ENCODE data around the gene FAM83F.

FAM83F gene

GRCh38 chr22:39995393-39996252 lies 869 bp downstream of the FAM83F start:
- no peak for DNase-seq

GRCh38 chr22:39996732-39997131 lies 2.0 kb downstream of the FAM83F start:
- DNase-seq, result no peak

GRCh38 chr22:39997421-39997820 lies 2.7 kb downstream of the FAM83F start:
- DNase-seq, result no peak

- DNase-seq, result peak; percentile 28 to 39
Measured at GRCh38 chr22:39997939-39998726, 3.4 kb downstream of the FAM83F start.

- DNase-seq, result no peak
Measured at GRCh38 chr22:39999144-39999757, 4.5 kb downstream of the FAM83F start.

- DNase-seq, result no peak
Measured at GRCh38 chr22:40000171-40000570, 5.4 kb downstream of the FAM83F start.

GRCh38 chr22:40001106-40001505 lies 6.4 kb downstream of the FAM83F start:
- no peak for DNase-seq

- DNase-seq, result no peak
Measured at GRCh38 chr22:40001800-40002577, 7.2 kb downstream of the FAM83F start.

GRCh38 chr22:40002935-40003715 lies 8.4 kb downstream of the FAM83F start:
- DNase-seq, result no peak

- no peak for DNase-seq
Measured at GRCh38 chr22:40004836-40005235, 10.1 kb downstream of the FAM83F start.

- DNase-seq, result no peak
Measured at GRCh38 chr22:40006641-40007040, 11.9 kb downstream of the FAM83F start.

- no peak for DNase-seq
Measured at GRCh38 chr22:40007853-40008710, 13.3 kb downstream of the FAM83F start.

- DNase-seq, result no peak
Measured at GRCh38 chr22:40008726-40009291, 14.1 kb downstream of the FAM83F start.

GRCh38 chr22:40009292-40009774 lies 14.6 kb downstream of the FAM83F start:
- no peak for DNase-seq

GRCh38 chr22:40009951-40010671 lies 15.4 kb downstream of the FAM83F start:
- no peak for DNase-seq

- DNase-seq, result no peak
Measured at GRCh38 chr22:40010746-40011145, 16.0 kb downstream of the FAM83F start.

GRCh38 chr22:40014667-40015248 lies 20.0 kb downstream of the FAM83F start:
- DNase-seq, result no peak

- DNase-seq, result no peak
Measured at GRCh38 chr22:40015358-40015976, 20.7 kb downstream of the FAM83F start.

- no peak for DNase-seq
Measured at GRCh38 chr22:40018051-40018450, 23.3 kb downstream of the FAM83F start.
